ENCODE results near the gene KCNH1.

Gene KCNH1

GRCh38 chr1:210705086-210705485 is 428.9 kb downstream of the KCNH1 start:
- no peak for TF ChIP-seq CTCF (conservative IDR thresholded peaks at IDR 0.05)
- H3K27ac ChIP-seq: no peak overlapping the region; the same call in 1 of the 2 replicates

- no peak overlapping the region for H3K27ac ChIP-seq
- TF ChIP-seq CTCF (conservative IDR thresholded peaks at IDR 0.05): no peak
These were observed 430.4 kb downstream of the KCNH1 start for GRCh38 chr1:210703593-210703992.

GRCh38 chr1:210702506-210702905 is 431.4 kb downstream of the KCNH1 start:
- no peak for TF ChIP-seq CTCF (conservative IDR thresholded peaks at IDR 0.05)
- no peak overlapping the region for H3K27ac ChIP-seq

GRCh38 chr1:210700511-210700910 is 433.4 kb downstream of the KCNH1 start:
- TF ChIP-seq CTCF (conservative IDR thresholded peaks at IDR 0.05): no peak
- peak overlapping the region; percentile 63 for H3K27ac ChIP-seq

GRCh38 chr1:210700083-210700482 is 433.9 kb downstream of the KCNH1 start:
- TF ChIP-seq CTCF (conservative IDR thresholded peaks at IDR 0.05): no peak
- peak overlapping the region; percentile 63 for H3K27ac ChIP-seq

GRCh38 chr1:210698661-210699060 is 435.3 kb downstream of the KCNH1 start:
- H3K27ac ChIP-seq: no peak overlapping the region; the same call in 1 of the 2 replicates
- no peak for TF ChIP-seq CTCF (conservative IDR thresholded peaks at IDR 0.05)

- TF ChIP-seq CTCF (conservative IDR thresholded peaks at IDR 0.05): no peak
- no peak overlapping the region for H3K27ac ChIP-seq
These were observed 436.8 kb downstream of the KCNH1 start for GRCh38 chr1:210697185-210697584.

GRCh38 chr1:210696709-210697108 is 437.2 kb downstream of the KCNH1 start:
- H3K27ac ChIP-seq: no peak overlapping the region
- TF ChIP-seq CTCF (conservative IDR thresholded peaks at IDR 0.05): no peak

Data from VCaP (cell line).